K562 (cell line): ENCODE data around the gene SRF. TPM values are rescaled to one million over a fixed set of nuclear protein-coding genes. Genes with fewer than 3 reads are reported as not detected.

ENCODE experiments used
- ATAC-seq: fragments of 200-7000 bp; cut with Tn5 transposase; 3 replicates; pipeline ENCODE4 v1.9.1; 2020; ENCODE audit warnings: moderate library complexity
- BruUV-seq: library from RNA; stranded (reverse); fragments of 400-500 nt; replicated peaks from 2 replicates; lab custom pipeline; 2021; lab: Mats Ljungman, UMichigan
- CTCF ChIA-PET: fragments of 300-600 bp; formaldehyde crosslinking; extraction: SDS; loops from one replicate; lab custom pipeline; 2021; ENCODE audit warnings: low intra/inter-chr PET ratio; lab: Yijun Ruan, JAX
- POLR2A ChIA-PET: fragments of 300-600, 350-650 bp; sonication (Branson Sonifier 250); formaldehyde crosslinking; extraction: SDS; loops from one replicate; lab custom pipeline; 2021; ENCODE audit warnings: antibody characterized with exemption, inconsistent platforms; lab: Yijun Ruan, JAX
- DNase-seq, 4 experiments: peaks; one replicate each; pipeline versions ENCODE4 v3.0.0 to v3.0.0-alpha.2; 2011 to 2018; ENCODE audit warnings: low spot score in 3 of 4, mixed read lengths in 3 of 4; ENCODE audit errors: extremely low read depth in 1 of 4
- FAIRE-seq: peaks from 2 replicates; lab custom pipeline; 2011; peaks lifted over from hg19 to GRCh38; lab: Jason Lieb, UNC
- H2AFZ ChIP-seq: 2 replicates; pipeline ENCODE4 v1.6.0; 2011; ENCODE audit warnings: low read depth, low read length, control low read depth, inconsistent platforms
- H3K27ac ChIP-seq: fragments of 200-600 bp; 3 replicates; pipeline ENCODE4 v1.8.0; 2011; ENCODE audit warnings: low read depth, mild to moderate bottlenecking, control low read depth, inconsistent platforms, low read length, moderate library complexity, mixed read lengths; ENCODE audit errors: extremely low read depth
- H3K27me3 ChIP-seq, 2 experiments: fragments of 300-600 bp in 1 of 2; 2 replicates in 1 of 2; 3 replicates in 1 of 2; pipeline versions ENCODE4 v1.6.0 to v1.8.0; 2011; ENCODE audit warnings: inconsistent platforms in 2 of 2, low read length in 2 of 2, mild to moderate bottlenecking in 1 of 2, mixed read lengths in 1 of 2, moderate library complexity in 1 of 2; ENCODE audit not compliant: control insufficient read depth in 2 of 2, insufficient read depth in 2 of 2
- H3K36me3 ChIP-seq: fragments of 300-600 bp; 3 replicates; pipeline ENCODE4 v1.8.0; 2011; ENCODE audit warnings: mild to moderate bottlenecking, low read length, inconsistent platforms; ENCODE audit not compliant: control insufficient read depth, insufficient read depth
- H3K4me1 ChIP-seq, 2 experiments: fragments of 200-600 bp in 1 of 2; replicated peaks in 1 of 2; 2 replicates in 1 of 2; 3 replicates in 1 of 2; pipeline versions ENCODE4 v1.5.1 to v1.8.0; 2011; ENCODE audit warnings: inconsistent platforms in 2 of 2, low read length in 2 of 2, mild to moderate bottlenecking in 1 of 2, mixed read lengths in 1 of 2, moderate library complexity in 1 of 2; ENCODE audit not compliant: control insufficient read depth in 2 of 2, insufficient read depth in 2 of 2
- H3K4me2 ChIP-seq: 2 replicates; pipeline ENCODE4 v1.6.1; 2011; ENCODE audit warnings: low read length, control low read depth, inconsistent platforms, mixed read lengths; ENCODE audit not compliant: insufficient read depth
- H3K4me3 ChIP-seq: fragments of 200-600 bp; sonication (generic), shearing (Covaris generic); 2 replicates; pipeline ENCODE4 v1.5.1; 2016; ENCODE audit warnings: control low read depth, inconsistent platforms
- H3K79me2 ChIP-seq: fragments of 200-600 bp; 3 replicates; pipeline ENCODE4 v1.8.0; 2011; ENCODE audit warnings: low read length, inconsistent platforms; ENCODE audit not compliant: control insufficient read depth, insufficient read depth
- H3K9ac ChIP-seq, 2 experiments: 2 replicates each; pipeline versions ENCODE4 v1.6.0 to v1.6.1; 2011; ENCODE audit warnings: low read depth in 2 of 2, low read length in 2 of 2, control low read depth in 1 of 2, inconsistent platforms in 1 of 2, mild to moderate bottlenecking in 1 of 2, mixed read lengths in 1 of 2; ENCODE audit not compliant: insufficient read depth in 1 of 2
- H3K9me1 ChIP-seq: one replicate; pipeline ENCODE4 v1.6.0; 2011; ENCODE audit warnings: inconsistent platforms, mild to moderate bottlenecking, low read length, moderate library complexity; ENCODE audit not compliant: control insufficient read depth, insufficient read depth
- H3K9me3 ChIP-seq: replicated peaks from 2 replicates; pipeline ENCODE4 v1.5.1; 2011; ENCODE audit warnings: low read depth, low read length, inconsistent platforms; ENCODE audit not compliant: control insufficient read depth, insufficient read depth
- H4K20me1 ChIP-seq: replicated peaks from 2 replicates; pipeline ENCODE4 v1.6.1; 2011; ENCODE audit warnings: low read length, inconsistent platforms, mixed read lengths; ENCODE audit not compliant: control insufficient read depth, insufficient read depth
- CBX2 ChIP-seq: fragments of 200-600 bp; sonication (generic); IDR thresholded peaks from one replicate; pipeline ENCODE4 v1.6.1; 2012; ENCODE audit warnings: mild to moderate bottlenecking, low read length, inconsistent platforms; ENCODE audit not compliant: insufficient read depth, poor library complexity, severe bottlenecking
- CBX3 ChIP-seq, 2 experiments: IDR thresholded peaks; 1 replicate in 1 of 2; 2 replicates in 1 of 2; pipeline ENCODE4 v1.6.1; 2012; ENCODE audit warnings: inconsistent platforms in 2 of 2, low read length in 2 of 2, borderline replicate concordance in 1 of 2, control low read depth in 1 of 2
- FOXJ3 ChIP-seq: sonication (generic); formaldehyde crosslinking; IDR thresholded peaks from 2 replicates; pipeline ENCODE4 v1.4.0; 2020; ENCODE audit warnings: mild to moderate bottlenecking, missing genetic modification reagents
- HLTF ChIP-seq: fragments of 450-650 bp; IDR thresholded peaks from 2 replicates; pipeline ENCODE4 v1.6.1; 2016
- HMG20B ChIP-seq: fragments of 250-450 bp; sonication (Bioruptor Pico); IDR thresholded peaks from 2 replicates; pipeline ENCODE4 v1.5.0; 2021; ENCODE audit warnings: mild to moderate bottlenecking
- HMGN3 ChIP-seq: IDR thresholded peaks from 2 replicates; pipeline ENCODE4 v1.6.1; 2011; ENCODE audit warnings: borderline replicate concordance, low read depth, mild to moderate bottlenecking, mixed read lengths, low read length; ENCODE audit not compliant: insufficient read length; ENCODE audit errors: extremely low read depth
- HNRNPK ChIP-seq: fragments of 200-400 bp; formaldehyde crosslinking; IDR thresholded peaks from one replicate; pipeline ENCODE4 v1.6.1; 2018; ENCODE audit warnings: mild to moderate bottlenecking, low read depth, low read length; ENCODE audit not compliant: poor library complexity, severe bottlenecking
- KDM5B ChIP-seq: fragments of 200-600 bp; sonication (generic); IDR thresholded peaks from 2 replicates; pipeline ENCODE4 v1.6.1; 2012; ENCODE audit warnings: low read depth, mild to moderate bottlenecking, moderate library complexity, low read length, control low read depth, inconsistent platforms; ENCODE audit not compliant: insufficient replicate concordance
- MAFG ChIP-seq: fragments of 450-650 bp; conservative IDR thresholded peaks from 2 replicates; pipeline ENCODE4 v1.6.1; 2016; ENCODE audit warnings: missing genetic modification characterization, missing compliant biosample characterization
- NR2F6 ChIP-seq: fragments of 450-650 bp; formaldehyde crosslinking; IDR thresholded peaks from 2 replicates; pipeline ENCODE4 v1.4.0; 2020; ENCODE audit warnings: mild to moderate bottlenecking
- PML ChIP-seq: IDR thresholded peaks from 2 replicates; pipeline ENCODE4 v1.6.1; 2012; ENCODE audit warnings: low read length, inconsistent platforms
- POLR2A ChIP-seq: fragments of 450-650 bp; conservative IDR thresholded peaks from 2 replicates; pipeline ENCODE4 v1.6.1; 2016
- POLR2AphosphoS2 ChIP-seq: IDR thresholded peaks from 2 replicates; pipeline ENCODE4 v1.6.1; 2012; ENCODE audit warnings: low read length, improper control_type of control experiment
- POLR2B ChIP-seq: fragments of 450-650 bp; IDR thresholded peaks from 2 replicates; pipeline ENCODE4 v1.6.1; 2018; ENCODE audit warnings: low read depth; ENCODE audit not compliant: partially characterized antibody
- POLR2G ChIP-seq: fragments of 200-400 bp; formaldehyde crosslinking; IDR thresholded peaks from 2 replicates; pipeline ENCODE4 v1.6.1; 2017; ENCODE audit warnings: low read depth, mild to moderate bottlenecking, antibody characterized with exemption, low read length, moderate library complexity
- RBFOX2 ChIP-seq: fragments of 200-400 bp; formaldehyde crosslinking; IDR thresholded peaks from 2 replicates; pipeline ENCODE4 v1.6.1; 2017; ENCODE audit warnings: low read depth, mild to moderate bottlenecking, low read length, moderate library complexity
- SUPT5H ChIP-seq: fragments of 450-650 bp; IDR thresholded peaks from 2 replicates; pipeline ENCODE4 v1.6.1; 2016
- ZBTB33 ChIP-seq: sonication (generic); formaldehyde crosslinking; IDR thresholded peaks from 2 replicates; pipeline ENCODE4 v1.8.1; 2023; ENCODE audit warnings: mild to moderate bottlenecking, missing genetic modification reagents
- WGBS: fragments of 100-300 bp; shearing (Covaris generic); methylation state at CpG from one replicate; pipeline ENCODE4 v1.1.6; 2016; ENCODE audit warnings: low coverage, mixed read lengths; ENCODE audit not compliant: insufficient coverage; ENCODE audit errors: missing lambda C conversion rate; 5-methylcytosine and 5-hydroxymethylcytosine counted together
- in situ Hi-C: fragments of 300-500 bp; cut with MboI; formaldehyde crosslinking; loops from 4 replicates; pipeline ENCODE4 v1.15.0; 2018; ENCODE audit warnings: inconsistent platforms, mixed read lengths
- intact Hi-C: fragments of 100-400 bp; cut with micrococcal nuclease; formaldehyde crosslinking; loops from 2 replicates; pipeline ENCODE4 v1.14.2; 2022
- polyA plus RNA-seq, 8 experiments: library from polyadenylated mRNA; depleted of rRNA in 4 of 8; stranded (reverse) in 5 of 8; unstranded in 3 of 8; fragments of >200 nt; fragmentation: Nextera tagmentation in 2 of 8; fragmentation: Illumina TruSeq in 1 of 8; extraction: Ambion mirVana in 2 of 8; extraction: Trizol in 1 of 8; gene quantifications; 2 replicates each; pipeline versions ENCODE4 v1.2.1 to v1.2.3, GENCODE V29; 2011 to 2014; ENCODE audit warnings: inconsistent platforms in 1 of 8, missing spikeins in 1 of 8
- total RNA-seq, 7 experiments: library from RNA; depleted of rRNA in 6 of 7; stranded (reverse); fragments of >200 nt in 6 of 7; fragmentation: Illumina TruSeq in 2 of 7; extraction: Trizol in 2 of 7; gene quantifications; 2 replicates each; pipeline versions ENCODE4 v1.2.1 to v1.2.3, GENCODE V29; 2011 to 2021; ENCODE audit warnings: low replicate concordance in 1 of 7

The SRF gene
- total and polyA plus RNA-seq, 9 of the 15 experiments (the other 6 are each of a cell fraction or from before 2014, with no cell fraction given) = 2.5 to 37.0 (median 24.6) TPM

- Histone ChIP-seq H3K4me3 (no peak overlapping the region), H3K27ac (no peak overlapping the region), H3K79me2 (peaks cover 5% of the 10 kb centered on the region), H4K20me1 (no peaks in the 10 kb centered on the region), H3K27me3 (no peaks in the 10 kb centered on the region), H3K9me3 (no peaks in the 10 kb centered on the region), H3K9me1 (no peaks in the 10 kb centered on the region), H3K36me3 (peaks cover 38% of the 10 kb centered on the region; the same call in 2 of the 3 replicates), H3K4me1 (peaks cover 17 to 40% of the 10 kb centered on the region in 2 experiments; a peak in 4 of 5 replicates), H3K9ac (peak overlapping the region in 1 of 2 experiments; percentile 3; a peak in 1 of 4 replicates), H3K4me2 (no peak overlapping the region), H2AFZ (no peak overlapping the region)
- TF ChIP-seq POLR2B (peak; percentile 42), PML (no peak), FOXJ3 (no peak), RBFOX2 (peak; percentile 55; the same call in 1 of the 2 replicates), HLTF (no peak), NR2F6 (CRISPR knock-in tag) (no peak), CBX3 (IDR thresholded peaks at IDR 0.05; ENCODE audit: borderline replicate concordance in 1 of 2, low read length in 2 of 2) (no peak), CBX2 (no peak), HNRNPK (no peak), SUPT5H (peak; percentile 61; the same call in 1 of the 2 replicates), POLR2AphosphoS2 (0 out of 2 replicates have a peak, but pooled peaks have one; percentile 22), KDM5B (peak; percentile 4), MAFG (no peak), HMG20B (CRISPR knock-in tag) (no peak), POLR2G (peak; percentile 50), HMGN3 (peak; percentile 32), POLR2A (peak; percentile 60; the same call in 1 of the 2 replicates), ZBTB33 (CRISPR knock-in tag) (0 out of 2 replicates have a peak, but pooled peaks have one; percentile 24)
- DNase-seq = no peak
- CTCF ChIA-PET = no interaction called here
- no TSS peak for BruUV-seq
- peak; percentile 23 for ATAC-seq
- FAIRE-seq = no peak
- POLR2A ChIA-PET = interaction anchor here (0.5 to 11.2 kb wide), 8 partner anchors 6 to 362 kb away, joined by 3 to 118 read pairs (median 3); no protein-coding TSS in a partner anchor
- WGBS = 87% methylated on average over 15 of the region's 15 CpGs
- in situ Hi-C loops = no loop called here
- intact Hi-C loops = no loop called here
Observed at GRCh38 chr6:43222418-43223059, 51.5 kb downstream of the SRF start.
